Fibroblast of lung (primary cell): ENCODE measurements around the gene GATA3. TPM values are rescaled to one million over a fixed set of nuclear protein-coding genes. Genes with fewer than 3 reads are reported as not detected.

Experiments
- DNase-seq, 2 donors: peaks; one replicate each; pipeline versions ENCODE4 v3.0.0 to v3.0.0-alpha.2; 2010; ENCODE audit warnings: low read depth in 2 of 2
- H2AFZ ChIP-seq: 2 replicates; pipeline ENCODE4 v1.5.1; 2012; ENCODE audit warnings: low read length, control low read depth, inconsistent platforms
- H3K27ac ChIP-seq: 2 replicates; pipeline ENCODE4 v1.5.1; 2011; ENCODE audit warnings: low read length, control low read depth; ENCODE audit not compliant: insufficient read depth
- H3K27me3 ChIP-seq: 2 replicates; pipeline ENCODE4 v1.5.1; 2011; ENCODE audit warnings: mild to moderate bottlenecking, low read length; ENCODE audit not compliant: control insufficient read depth, insufficient read depth
- H3K36me3 ChIP-seq: 2 replicates; pipeline ENCODE4 v1.5.1; 2011; ENCODE audit warnings: low read length; ENCODE audit not compliant: control insufficient read depth, insufficient read depth
- H3K4me1 ChIP-seq: 2 replicates; pipeline ENCODE4 v1.5.1; 2011; ENCODE audit warnings: low read length; ENCODE audit not compliant: control insufficient read depth, insufficient read depth; ENCODE audit errors: extremely low read depth
- H3K4me2 ChIP-seq: 2 replicates; pipeline ENCODE4 v1.5.1; 2011; ENCODE audit warnings: low read length, control low read depth; ENCODE audit not compliant: insufficient read depth; ENCODE audit errors: extremely low read depth
- H3K4me3 ChIP-seq, 4 experiments: fragments of 200-600 bp in 1 of 4; sonication (generic) in 1 of 4; replicated peaks in 1 of 4; 2 replicates each; pipeline ENCODE4 v1.5.1; 2011 to 2016; ENCODE audit warnings: low read length in 4 of 4, low read depth in 3 of 4, mild to moderate bottlenecking in 3 of 4, control low read depth in 2 of 4, inconsistent platforms in 1 of 4, mixed read lengths in 1 of 4; ENCODE audit not compliant: insufficient read depth in 1 of 4; ENCODE audit errors: control extremely low read depth in 1 of 4
- H3K79me2 ChIP-seq: 2 replicates; pipeline ENCODE4 v1.5.1; 2012; ENCODE audit warnings: mild to moderate bottlenecking, low read length, inconsistent platforms; ENCODE audit not compliant: control insufficient read depth, insufficient read depth
- H3K9ac ChIP-seq: 2 replicates; pipeline ENCODE4 v1.5.1; 2011; ENCODE audit warnings: mild to moderate bottlenecking, low read length, control low read depth; ENCODE audit not compliant: insufficient read depth
- H3K9me3 ChIP-seq: 2 replicates; pipeline ENCODE4 v1.5.1; 2012; ENCODE audit warnings: low read depth, low read length; ENCODE audit not compliant: control insufficient read depth, insufficient read depth
- H4K20me1 ChIP-seq: 2 replicates; pipeline ENCODE4 v1.5.1; 2011; ENCODE audit warnings: low read length; ENCODE audit not compliant: control insufficient read depth, insufficient read depth; ENCODE audit errors: extremely low read depth
- EZH2 ChIP-seq: IDR thresholded peaks from 2 replicates; pipeline ENCODE4 v1.5.1; 2012; ENCODE audit warnings: low read length, control low read depth, mild to moderate bottlenecking; ENCODE audit errors: missing control alignments
- polyA plus RNA-seq, 2 donors: library from polyadenylated mRNA; depleted of rRNA in 1 of 2; stranded (reverse) in 1 of 2; unstranded in 1 of 2; fragments of >200 nt; gene quantifications; 2 replicates each; pipeline ENCODE4 v1.2.1, GENCODE V29; 2011 to 2012; ENCODE audit warnings: missing spikeins in 1 of 2
- total RNA-seq: library from RNA; depleted of rRNA; stranded (reverse); fragments of >200 nt; gene quantifications from 2 replicates; pipeline ENCODE4 v1.2.1, GENCODE V29; 2014
- TF ChIP-seq, protein P1 (sequence below), 2 donors: IDR thresholded peaks in 1 of 2; conservative IDR thresholded peaks in 1 of 2; 1 replicate in 1 of 2; 2 replicates in 1 of 2; pipeline ENCODE4 v1.5.1; 2011 to 2012; ENCODE audit warnings: low read length in 2 of 2, control low read depth in 1 of 2, inconsistent platforms in 1 of 2, low read depth in 1 of 2, mild to moderate bottlenecking in 1 of 2

The GATA3 gene
- total and polyA plus RNA-seq, 2 donors (not counting 1 experiment from before 2014, with no cell fraction given): not detected

DNA sequence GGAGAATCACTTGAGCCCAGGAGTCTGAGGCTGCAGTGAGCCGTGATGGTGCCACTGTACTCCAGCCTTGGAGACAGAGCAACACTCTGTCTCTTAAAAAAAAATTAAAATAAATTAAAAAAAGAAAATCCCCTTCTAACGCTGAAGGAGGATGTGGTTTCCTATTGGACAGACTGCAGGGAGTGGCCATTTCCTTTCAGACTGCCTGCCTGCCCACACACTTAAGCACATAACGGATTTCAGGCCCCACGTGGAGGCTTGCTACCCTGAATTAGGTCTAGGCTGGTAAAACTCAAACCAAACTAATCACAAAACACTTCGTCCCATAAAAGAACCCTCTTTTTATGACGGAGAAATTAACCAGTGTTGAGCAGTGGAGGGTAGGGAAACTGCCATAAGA lies 34.0 kb downstream of the GATA3 start:
- Histone ChIP-seq H3K4me1 (no peaks in the 10 kb centered on the region), H3K27ac (no peak overlapping the region), H3K9ac (no peak overlapping the region), H2AFZ (no peak overlapping the region), H3K79me2 (no peaks in the 10 kb centered on the region), H3K36me3 (no peaks in the 10 kb centered on the region), H3K27me3 (no peaks in the 10 kb centered on the region), H3K9me3 (no peaks in the 10 kb centered on the region), H4K20me1 (no peaks in the 10 kb centered on the region), H3K4me2 (no peak overlapping the region), H3K4me3 (no peak overlapping the region)
- no peak for DNase-seq
- no peak for TF ChIP-seq EZH2
- TF ChIP-seq, protein P1, sequence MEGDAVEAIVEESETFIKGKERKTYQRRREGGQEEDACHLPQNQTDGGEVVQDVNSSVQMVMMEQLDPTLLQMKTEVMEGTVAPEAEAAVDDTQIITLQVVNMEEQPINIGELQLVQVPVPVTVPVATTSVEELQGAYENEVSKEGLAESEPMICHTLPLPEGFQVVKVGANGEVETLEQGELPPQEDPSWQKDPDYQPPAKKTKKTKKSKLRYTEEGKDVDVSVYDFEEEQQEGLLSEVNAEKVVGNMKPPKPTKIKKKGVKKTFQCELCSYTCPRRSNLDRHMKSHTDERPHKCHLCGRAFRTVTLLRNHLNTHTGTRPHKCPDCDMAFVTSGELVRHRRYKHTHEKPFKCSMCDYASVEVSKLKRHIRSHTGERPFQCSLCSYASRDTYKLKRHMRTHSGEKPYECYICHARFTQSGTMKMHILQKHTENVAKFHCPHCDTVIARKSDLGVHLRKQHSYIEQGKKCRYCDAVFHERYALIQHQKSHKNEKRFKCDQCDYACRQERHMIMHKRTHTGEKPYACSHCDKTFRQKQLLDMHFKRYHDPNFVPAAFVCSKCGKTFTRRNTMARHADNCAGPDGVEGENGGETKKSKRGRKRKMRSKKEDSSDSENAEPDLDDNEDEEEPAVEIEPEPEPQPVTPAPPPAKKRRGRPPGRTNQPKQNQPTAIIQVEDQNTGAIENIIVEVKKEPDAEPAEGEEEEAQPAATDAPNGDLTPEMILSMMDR (conservative IDR thresholded peaks at IDR 0.05 in 1 of 2, IDR thresholded peaks at IDR 0.05 in 1 of 2; ENCODE audit: low read depth in 1 of 2, low read length in 2 of 2): no peak

DNA sequence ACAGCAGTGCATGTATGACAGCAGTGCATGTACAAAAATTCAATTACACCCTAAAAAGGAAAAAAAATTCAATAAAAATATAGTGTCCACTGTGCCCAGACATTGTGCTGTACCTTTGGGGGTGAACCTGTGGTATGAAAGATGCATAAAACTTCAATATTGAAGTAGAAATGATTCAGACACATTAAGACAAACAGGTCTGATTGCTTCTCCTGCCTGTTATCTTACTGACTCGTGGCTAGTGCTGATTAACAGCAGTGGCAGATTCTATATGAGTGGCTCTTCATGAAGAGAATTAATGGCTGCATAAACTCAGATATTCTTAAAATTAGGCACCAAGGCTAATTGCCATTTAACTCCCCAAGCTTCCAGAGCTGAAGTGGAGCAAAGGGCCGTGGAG lies 37.9 kb downstream of the GATA3 start:
- Histone ChIP-seq H3K4me3 (no peak overlapping the region), H3K27me3 (no peaks in the 10 kb centered on the region), H3K9ac (no peak overlapping the region), H3K4me2 (no peak overlapping the region), H3K9me3 (no peaks in the 10 kb centered on the region), H3K4me1 (no peaks in the 10 kb centered on the region), H3K27ac (no peak overlapping the region), H3K79me2 (no peaks in the 10 kb centered on the region), H2AFZ (no peak overlapping the region), H3K36me3 (no peaks in the 10 kb centered on the region), H4K20me1 (no peaks in the 10 kb centered on the region)
- no peak for DNase-seq
- TF ChIP-seq EZH2: no peak
- TF ChIP-seq, protein P1 (conservative IDR thresholded peaks at IDR 0.05 in 1 of 2, IDR thresholded peaks at IDR 0.05 in 1 of 2; ENCODE audit: low read depth in 1 of 2, low read length in 2 of 2): no peak

DNA sequence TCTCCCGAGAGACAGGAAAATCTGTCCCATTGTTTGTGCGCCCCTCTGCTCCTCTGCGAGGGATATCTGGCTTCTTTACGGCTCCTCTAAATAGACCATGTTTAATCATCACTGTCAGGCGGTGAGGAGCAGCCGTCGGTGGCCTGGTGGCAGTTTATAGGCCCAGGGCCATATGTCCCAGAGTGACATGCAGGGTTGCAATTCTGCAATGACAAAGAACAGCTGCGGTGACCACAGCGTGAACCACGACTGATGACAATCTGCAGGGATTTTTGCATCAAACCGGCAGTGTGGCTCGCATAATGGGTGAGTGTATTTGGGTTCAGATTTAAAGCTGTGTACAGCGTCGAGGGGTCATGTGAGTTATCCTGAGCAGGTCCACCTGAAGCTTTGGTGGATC lies 41.5 kb downstream of the GATA3 start:
- TF ChIP-seq, protein P1 (conservative IDR thresholded peaks at IDR 0.05 in 1 of 2, IDR thresholded peaks at IDR 0.05 in 1 of 2; ENCODE audit: low read depth in 1 of 2, low read length in 2 of 2): no peak
- no peak for TF ChIP-seq EZH2
- Histone ChIP-seq H3K27me3 (no peaks in the 10 kb centered on the region), H3K9me3 (no peaks in the 10 kb centered on the region), H3K4me1 (no peaks in the 10 kb centered on the region), H2AFZ (no peak overlapping the region), H3K4me3 (no peak overlapping the region), H3K79me2 (no peaks in the 10 kb centered on the region), H3K36me3 (no peaks in the 10 kb centered on the region), H3K4me2 (no peak overlapping the region), H3K9ac (no peak overlapping the region), H4K20me1 (no peaks in the 10 kb centered on the region), H3K27ac (no peak overlapping the region)
- no peak for DNase-seq
